ENCODE data around the gene SLC4A2. TPM values are rescaled to one million over a fixed set of nuclear protein-coding genes. Genes with fewer than 3 reads are reported as not detected.
A peak's percentile ranks its signal among the peaks of the same experiment; 100 is the strongest.

SLC4A2 gene
- total RNA-seq, 1 donor from 2014 or later: 99.4 TPM

DNA sequence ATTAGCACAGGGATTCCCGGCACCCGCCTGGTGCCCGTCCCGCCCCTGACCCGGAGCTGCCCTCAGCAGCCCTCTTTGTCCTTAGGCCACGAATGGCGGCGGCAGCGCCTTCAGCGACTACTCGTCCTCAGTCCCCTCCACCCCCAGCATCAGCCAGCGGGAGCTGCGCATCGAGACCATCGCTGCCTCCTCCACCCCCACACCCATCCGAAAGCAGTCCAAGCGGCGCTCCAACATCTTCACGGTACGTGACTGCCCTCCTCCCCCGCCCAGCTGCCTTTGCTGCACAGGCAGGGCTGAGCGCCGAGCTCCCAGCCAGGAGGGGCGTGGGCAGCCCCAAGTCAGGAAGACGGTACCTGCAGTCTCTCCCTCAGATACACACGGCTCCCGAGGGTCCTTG is 60.5 kb downstream of the SLC4A2 start:
- H3K27ac Mint-ChIP-seq (ENCODE audit: unreplicated experiment): no peak overlapping the region

DNA sequence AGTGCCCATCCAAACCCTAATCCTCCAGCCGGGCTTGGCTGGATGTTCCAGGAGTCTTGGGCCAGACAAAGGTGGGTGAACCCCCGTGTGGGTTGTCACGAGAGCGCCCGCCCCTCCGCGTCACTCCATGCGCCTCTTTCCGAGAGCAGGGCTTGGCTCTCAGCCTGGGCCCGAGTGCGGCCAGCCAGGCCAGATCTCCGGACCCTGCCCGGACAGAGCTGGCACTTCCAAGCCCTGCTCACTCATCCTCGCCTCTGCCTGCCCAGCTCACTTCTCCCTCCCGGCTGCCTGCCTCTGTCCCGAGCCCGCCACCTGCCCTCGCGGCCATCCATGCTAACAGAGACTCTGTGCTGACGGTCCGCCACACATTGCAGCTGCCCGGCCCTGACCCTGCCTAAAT is 61.5 kb downstream of the SLC4A2 start:
- H3K36me3 Mint-ChIP-seq (ENCODE audit: unreplicated experiment): no peaks in the 10 kb centered on the region
- peak overlapping the region; percentile 22 for H3K27ac Mint-ChIP-seq (ENCODE audit: unreplicated experiment)
- no peak for TF ChIP-seq CTCF (IDR thresholded peaks at IDR 0.05; ENCODE audit: partially characterized antibody, unreplicated experiment)
- peaks cover 19% of the 10 kb centered on the region for H3K4me1 Mint-ChIP-seq (ENCODE audit: low read depth, unreplicated experiment)
- no peak overlapping the region for H3K4me3 Mint-ChIP-seq (ENCODE audit: unreplicated experiment)
- no peak for DNase-seq
- H3K9me3 Mint-ChIP-seq (ENCODE audit: unreplicated experiment): peaks cover 23% of the 10 kb centered on the region
- H3K27me3 Mint-ChIP-seq (ENCODE audit: unreplicated experiment): peaks cover 19% of the 10 kb centered on the region

More for the DNA sequence above, 60.5 kb downstream of the SLC4A2 start:
- DNase-seq: no peak
- TF ChIP-seq CTCF (IDR thresholded peaks at IDR 0.05; ENCODE audit: partially characterized antibody, unreplicated experiment): no peak
- peaks cover 16% of the 10 kb centered on the region for H3K4me1 Mint-ChIP-seq (ENCODE audit: low read depth, unreplicated experiment)
- peaks cover 15% of the 10 kb centered on the region for H3K27me3 Mint-ChIP-seq (ENCODE audit: unreplicated experiment)
- H3K36me3 Mint-ChIP-seq (ENCODE audit: unreplicated experiment): no peaks in the 10 kb centered on the region
- H3K4me3 Mint-ChIP-seq (ENCODE audit: unreplicated experiment): no peak overlapping the region
- peaks cover 20% of the 10 kb centered on the region for H3K9me3 Mint-ChIP-seq (ENCODE audit: unreplicated experiment)

DNA sequence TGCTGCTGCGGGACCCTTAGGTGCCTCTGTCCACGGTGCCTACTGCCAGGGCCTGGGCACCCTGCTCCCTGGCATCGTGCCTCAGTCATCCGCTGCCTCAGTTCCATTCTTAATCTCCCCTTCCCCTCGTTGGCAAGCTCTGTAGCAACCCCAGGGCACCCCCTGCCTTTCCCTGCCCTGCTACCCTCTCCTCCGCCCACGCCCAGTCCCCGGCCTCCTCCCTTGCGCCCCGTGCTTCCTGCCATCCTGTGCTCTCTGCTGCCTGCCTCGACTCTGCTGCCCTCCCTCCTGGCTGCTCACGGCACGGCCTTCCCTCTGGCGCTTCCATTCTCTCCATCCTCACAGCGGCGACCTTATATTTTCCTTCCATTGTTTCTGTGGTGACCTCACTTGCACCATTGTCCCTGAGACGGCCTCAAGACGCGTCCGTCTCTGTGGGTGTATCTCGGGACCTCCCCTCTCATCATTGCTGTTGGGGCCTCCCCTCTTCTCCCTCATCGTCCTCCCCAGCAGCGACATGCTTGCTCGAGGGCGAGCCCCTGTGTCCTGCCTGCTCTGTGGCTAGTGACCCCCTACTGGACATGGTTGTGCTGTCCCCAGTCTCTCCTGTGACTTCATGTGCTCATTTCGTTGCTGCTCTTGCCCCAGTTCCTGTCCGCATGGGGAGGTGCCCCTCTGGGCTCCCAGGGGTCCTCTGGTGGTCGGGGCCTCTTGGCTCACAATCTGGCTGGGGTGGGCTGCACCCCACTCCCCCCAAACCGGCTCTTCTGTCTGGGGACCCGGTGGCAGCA is 62.2 kb downstream of the SLC4A2 start:
- Mint-ChIP-seq H3K27me3 (ENCODE audit: unreplicated experiment) (peaks cover 22% of the 10 kb centered on the region), H3K9me3 (ENCODE audit: unreplicated experiment) (peaks cover 25% of the 10 kb centered on the region), H3K4me3 (ENCODE audit: unreplicated experiment) (no peak overlapping the region), H3K27ac (ENCODE audit: unreplicated experiment) (peak overlapping the region; percentile 22), H3K36me3 (ENCODE audit: unreplicated experiment) (no peaks in the 10 kb centered on the region), H3K4me1 (ENCODE audit: low read depth, unreplicated experiment) (peaks cover 19% of the 10 kb centered on the region)
- DNase-seq: no peak
- TF ChIP-seq CTCF (IDR thresholded peaks at IDR 0.05; ENCODE audit: partially characterized antibody, unreplicated experiment): no peak

DNA sequence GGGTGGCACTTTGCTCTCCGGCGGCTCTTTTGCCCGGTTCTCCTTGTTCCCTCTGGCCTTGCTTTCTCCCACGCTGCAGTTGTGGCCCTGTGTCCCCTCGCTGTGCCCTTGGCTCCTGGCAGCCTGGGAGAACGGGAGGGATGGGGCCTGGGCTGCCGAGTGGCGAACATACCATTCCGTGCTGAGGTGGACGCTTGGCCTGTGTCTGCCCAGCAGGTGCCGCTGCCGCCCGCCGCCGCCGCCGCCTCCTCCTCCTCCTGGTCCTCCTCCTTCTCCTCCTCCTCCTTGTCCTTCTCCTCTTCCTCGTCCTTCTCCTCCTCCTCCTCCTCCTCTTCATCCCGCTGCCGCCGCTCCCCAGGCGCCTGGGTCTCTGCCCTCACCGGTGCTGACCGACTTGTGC is 62.9 kb downstream of the SLC4A2 start:
- H3K36me3 Mint-ChIP-seq (ENCODE audit: unreplicated experiment): no peaks in the 10 kb centered on the region
- peaks cover 23% of the 10 kb centered on the region for H3K27me3 Mint-ChIP-seq (ENCODE audit: unreplicated experiment)
- TF ChIP-seq CTCF (IDR thresholded peaks at IDR 0.05; ENCODE audit: partially characterized antibody, unreplicated experiment): no peak
- H3K27ac Mint-ChIP-seq (ENCODE audit: unreplicated experiment): no peak overlapping the region
- H3K9me3 Mint-ChIP-seq (ENCODE audit: unreplicated experiment): peaks cover 25% of the 10 kb centered on the region
- peaks cover 22% of the 10 kb centered on the region for H3K4me1 Mint-ChIP-seq (ENCODE audit: low read depth, unreplicated experiment)
- DNase-seq: no peak
- H3K4me3 Mint-ChIP-seq (ENCODE audit: unreplicated experiment): no peak overlapping the region

- H3K27me3 Mint-ChIP-seq (ENCODE audit: unreplicated experiment): peaks cover 23% of the 10 kb centered on the region
- no peak for TF ChIP-seq CTCF (IDR thresholded peaks at IDR 0.05; ENCODE audit: partially characterized antibody, unreplicated experiment)
- no peak overlapping the region for H3K4me3 Mint-ChIP-seq (ENCODE audit: unreplicated experiment)
- H3K9me3 Mint-ChIP-seq (ENCODE audit: unreplicated experiment): peaks cover 26% of the 10 kb centered on the region
- no peak for DNase-seq
- peaks cover 27% of the 10 kb centered on the region for H3K4me1 Mint-ChIP-seq (ENCODE audit: low read depth, unreplicated experiment)
- no peak overlapping the region for H3K27ac Mint-ChIP-seq (ENCODE audit: unreplicated experiment)
- no peaks in the 10 kb centered on the region for H3K36me3 Mint-ChIP-seq (ENCODE audit: unreplicated experiment)
Measured at GRCh38 chr7:151122796-151123157, 63.4 kb downstream of the SLC4A2 start.

Data from glutamatergic neuron (in vitro differentiated cells).